SK-N-SH (cell line): Measurements from ENCODE around the gene SLC35A3. TPM values are rescaled to one million over a fixed set of nuclear protein-coding genes. Genes with fewer than 3 reads are reported as not detected.

Experiments used
- CTCF ChIA-PET: fragments of 300-600, 350-600 bp; formaldehyde crosslinking; extraction: SDS; loops from one replicate; lab custom pipeline; 2021; lab: Yijun Ruan, JAX
- POLR2A ChIA-PET: fragments of 350-600 bp; sonication (Branson Sonifier 250); formaldehyde crosslinking; extraction: SDS; loops from one replicate; lab custom pipeline; 2020; ENCODE audit warnings: antibody characterized with exemption, inconsistent platforms; lab: Yijun Ruan, JAX
- DNase-seq: peaks from one replicate; pipeline ENCODE4 v3.0.0; 2012
- H2AFZ ChIP-seq: fragments of 200-600 bp; sonication (generic); 2 replicates; pipeline ENCODE4 v1.8.1; 2016; ENCODE audit warnings: antibody characterized with exemption, mild to moderate bottlenecking, low read depth
- H3F3A ChIP-seq: fragments of 200-600 bp; sonication (generic); replicated peaks from 2 replicates; pipeline ENCODE3; 2016; ENCODE audit warnings: antibody characterized with exemption, mild to moderate bottlenecking; ENCODE audit not compliant: insufficient read depth
- H3K27ac ChIP-seq, 2 experiments: fragments of 200-500 bp in 1 of 2; fragments of 200-600 bp in 1 of 2; sonication (Bioruptor generic) in 1 of 2; sonication (generic), shearing (Covaris generic) in 1 of 2; 2 replicates each; pipeline versions ENCODE4 v1.5.1 to v1.6.1; 2014 to 2016; ENCODE audit warnings: low read depth in 2 of 2, inconsistent platforms in 1 of 2, low read length in 1 of 2, mild to moderate bottlenecking in 1 of 2, mixed read lengths in 1 of 2
- H3K27me3 ChIP-seq: fragments of 200-600 bp; sonication (generic), shearing (Covaris generic); 2 replicates; pipeline ENCODE4 v1.6.1; 2016; ENCODE audit warnings: mixed run types; ENCODE audit not compliant: insufficient read depth
- H3K36me3 ChIP-seq, 2 experiments: fragments of 200-500 bp in 1 of 2; fragments of 200-600 bp in 1 of 2; sonication (Bioruptor generic) in 1 of 2; sonication (generic) in 1 of 2; replicated peaks in 1 of 2; 2 replicates each; pipeline versions ENCODE3 to v1.5.1; 2014 to 2016; ENCODE audit warnings: low read length in 1 of 2, mild to moderate bottlenecking in 1 of 2; ENCODE audit not compliant: insufficient read depth in 2 of 2, control insufficient read depth in 1 of 2
- H3K4me1 ChIP-seq, 2 experiments: fragments of 200-500 bp in 1 of 2; fragments of 200-600 bp in 1 of 2; sonication (Bioruptor generic) in 1 of 2; sonication (generic), shearing (Covaris generic) in 1 of 2; 2 replicates each; pipeline versions ENCODE4 v1.5.1 to v1.6.1; 2014 to 2016; ENCODE audit warnings: low read depth in 1 of 2, low read length in 1 of 2, mixed run types in 1 of 2; ENCODE audit not compliant: insufficient read depth in 2 of 2, control insufficient read depth in 1 of 2
- H3K4me2 ChIP-seq: fragments of 200-600 bp; sonication (generic), shearing (Covaris generic); 2 replicates; pipeline ENCODE4 v1.6.1; 2017; ENCODE audit warnings: mixed run types
- H3K4me3 ChIP-seq, 2 experiments: fragments of 200-500 bp in 1 of 2; fragments of 200-600 bp in 1 of 2; sonication (Bioruptor generic) in 1 of 2; sonication (generic), shearing (Covaris generic) in 1 of 2; 2 replicates each; pipeline versions ENCODE4 v1.5.1 to v1.8.1; 2014 to 2016; ENCODE audit warnings: low read depth in 2 of 2, inconsistent platforms in 1 of 2, low read length in 1 of 2, mild to moderate bottlenecking in 1 of 2, mixed read lengths in 1 of 2, moderate library complexity in 1 of 2
- H3K79me2 ChIP-seq: fragments of 200-600 bp; sonication (generic); 2 replicates; pipeline ENCODE4 v1.8.1; 2017; ENCODE audit warnings: mild to moderate bottlenecking; ENCODE audit not compliant: insufficient read depth
- H3K9ac ChIP-seq: fragments of 200-600 bp; sonication (generic); 2 replicates; pipeline ENCODE4 v1.6.1; 2017; ENCODE audit warnings: mixed run types
- H3K9me2 ChIP-seq: fragments of 200-600 bp; sonication (generic); 2 replicates; pipeline ENCODE4 v1.6.1; 2017; ENCODE audit warnings: mixed run types
- H3K9me3 ChIP-seq: fragments of 200-600 bp; sonication (generic); 2 replicates; pipeline ENCODE4 v1.6.1; 2017; ENCODE audit warnings: mixed run types, mild to moderate bottlenecking, moderate library complexity
- H4K20me1 ChIP-seq: fragments of 200-600 bp; sonication (generic); 2 replicates; pipeline ENCODE4 v1.6.1; 2017; ENCODE audit warnings: mild to moderate bottlenecking, mixed run types; ENCODE audit not compliant: insufficient read depth
- EZH2phosphoT487 ChIP-seq: fragments of 200-600 bp; sonication (generic); IDR thresholded peaks from 2 replicates; pipeline ENCODE4 v1.6.1; 2017; ENCODE audit warnings: low read depth, mixed run types, mild to moderate bottlenecking, antibody characterized with exemption, moderate library complexity, borderline replicate concordance
- FOSL2 ChIP-seq: IDR thresholded peaks from 2 replicates; pipeline ENCODE4 v1.4.0; 2012; ENCODE audit warnings: low read depth, mild to moderate bottlenecking, moderate library complexity, borderline replicate concordance
- FOXJ3 ChIP-seq: sonication (generic); formaldehyde crosslinking; IDR thresholded peaks from 2 replicates; pipeline ENCODE4 v1.5.1; 2020; ENCODE audit warnings: mild to moderate bottlenecking, missing genetic modification reagents
- FOXM1 ChIP-seq: IDR thresholded peaks from 2 replicates; pipeline ENCODE4 v1.4.0; 2012; ENCODE audit warnings: low read depth, mild to moderate bottlenecking
- GABPA ChIP-seq: IDR thresholded peaks from 2 replicates; pipeline ENCODE4 v1.4.0; 2012; ENCODE audit warnings: low read depth, mild to moderate bottlenecking
- GATA2 ChIP-seq: sonication (generic); formaldehyde crosslinking; IDR thresholded peaks from 2 replicates; pipeline ENCODE4 v1.5.0; 2020; ENCODE audit warnings: mild to moderate bottlenecking, missing genetic modification reagents
- MEF2A ChIP-seq: IDR thresholded peaks from 2 replicates; pipeline ENCODE4 v1.4.0; 2012; ENCODE audit warnings: low read depth, borderline replicate concordance
- NRF1 ChIP-seq: IDR thresholded peaks from 2 replicates; pipeline ENCODE4 v1.6.1; 2012; ENCODE audit warnings: low read depth, mild to moderate bottlenecking, low read length
- RAD21 ChIP-seq: IDR thresholded peaks from 2 replicates; pipeline ENCODE4 v1.6.1; 2012; ENCODE audit warnings: mild to moderate bottlenecking, low read length
- RFX5 ChIP-seq: IDR thresholded peaks from 2 replicates; pipeline ENCODE4 v1.6.1; 2012; ENCODE audit warnings: mild to moderate bottlenecking, improper control_type of control experiment, low read length
- TAF1 ChIP-seq: IDR thresholded peaks from 2 replicates; pipeline ENCODE4 v1.6.1; 2012; ENCODE audit warnings: low read depth, mild to moderate bottlenecking, low read length, moderate library complexity, borderline replicate concordance
- TCF12 ChIP-seq: IDR thresholded peaks from 2 replicates; pipeline ENCODE4 v1.4.0; 2012
- TEAD4 ChIP-seq: IDR thresholded peaks from 2 replicates; pipeline ENCODE4 v1.4.0; 2012; ENCODE audit warnings: mild to moderate bottlenecking, borderline replicate concordance; ENCODE audit not compliant: insufficient read depth
- USF1 ChIP-seq: IDR thresholded peaks from 2 replicates; pipeline ENCODE4 v1.4.0; 2012; ENCODE audit warnings: low read depth, borderline replicate concordance
- ZBTB33 ChIP-seq: IDR thresholded peaks from 2 replicates; pipeline ENCODE4 v1.4.0; 2012; ENCODE audit warnings: low read depth, borderline replicate concordance
- WGBS: methylation state at CpG from one replicate; pipeline ENCODE4 v1.1.6; 2017; ENCODE audit warnings: low lambda C conversion rate; 5-methylcytosine and 5-hydroxymethylcytosine counted together
- polyA plus RNA-seq, 3 experiments: library from polyadenylated mRNA; depleted of rRNA; stranded (reverse); fragments of >200 nt; gene quantifications; 2 replicates each; pipeline ENCODE4 v1.2.3, GENCODE V29; 2012

Gene SLC35A3
- polyA plus RNA-seq, 1 of the 3 experiments (the other 2 are of a cell fraction): 5.7 TPM

GRCh38 chr1:99950486-99950885, 19.3 kb upstream of the SLC35A3 start:
- no peaks in the 10 kb centered on the region for H3K9me2 ChIP-seq
- H3K4me2 ChIP-seq: no peak overlapping the region
- no peaks in the 10 kb centered on the region for H3K27me3 ChIP-seq
- no peaks in the 10 kb centered on the region for H3K4me1 ChIP-seq
- no peak overlapping the region for H3K27ac ChIP-seq
- H3K79me2 ChIP-seq: no peaks in the 10 kb centered on the region
- no peaks in the 10 kb centered on the region for H4K20me1 ChIP-seq
- no peak for TF ChIP-seq GABPA
- no peak for TF ChIP-seq TEAD4
- no peak for TF ChIP-seq RAD21
- no peak for TF ChIP-seq EZH2phosphoT487
- no peak for TF ChIP-seq TCF12
- no peak for TF ChIP-seq TAF1
- no peak for TF ChIP-seq NRF1
- CTCF ChIA-PET: no interaction called here
- no peaks in the 10 kb centered on the region for H3K36me3 ChIP-seq
- POLR2A ChIA-PET: no interaction called here
- H3F3A ChIP-seq: no peaks in the 10 kb centered on the region
- whole genome bisulfite sequencing: 93% methylated on average over 3 of the region's 3 CpGs
- no peak overlapping the region for H3K4me3 ChIP-seq
- no peaks in the 10 kb centered on the region for H3K9me3 ChIP-seq
- no peak for DNase-seq
- no peak overlapping the region for H2AFZ ChIP-seq
- H3K9ac ChIP-seq: no peak overlapping the region

- no peaks in the 10 kb centered on the region for H3K9me3 ChIP-seq
- H3K4me2 ChIP-seq: no peak overlapping the region
- no peak for TF ChIP-seq EZH2phosphoT487
- TF ChIP-seq USF1: no peak
- TF ChIP-seq GATA2 (CRISPR knock-in tag): no peak
- TF ChIP-seq RFX5: no peak
- no peak for TF ChIP-seq FOXJ3 (CRISPR knock-in tag)
- no peaks in the 10 kb centered on the region for H3K4me1 ChIP-seq
- no peak overlapping the region for H3K4me3 ChIP-seq
- H3K27me3 ChIP-seq: no peaks in the 10 kb centered on the region
- no peaks in the 10 kb centered on the region for H4K20me1 ChIP-seq
- no peaks in the 10 kb centered on the region for H3K36me3 ChIP-seq
- no peaks in the 10 kb centered on the region for H3K79me2 ChIP-seq
- ChIA-PET CTCF (no interaction called here), POLR2A (no interaction called here)
- no peaks in the 10 kb centered on the region for H3K9me2 ChIP-seq
- H3K9ac ChIP-seq: no peak overlapping the region
- H3K27ac ChIP-seq: no peak overlapping the region
- WGBS: 53% methylated on average over 1 of the region's 1 CpG
- peaks cover 6% of the 10 kb centered on the region for H3F3A ChIP-seq
- H2AFZ ChIP-seq: no peak overlapping the region
- no peak for DNase-seq
Observed at GRCh38 chr1:99952522-99952921, 17.3 kb upstream of the SLC35A3 start.

- no peaks in the 10 kb centered on the region for H4K20me1 ChIP-seq
- no peaks in the 10 kb centered on the region for H3K9me2 ChIP-seq
- no peak overlapping the region for H2AFZ ChIP-seq
- H3F3A ChIP-seq: peaks cover 6% of the 10 kb centered on the region
- CTCF ChIA-PET: no interaction called here
- H3K27me3 ChIP-seq: no peaks in the 10 kb centered on the region
- DNase-seq: no peak
- no peak overlapping the region for H3K27ac ChIP-seq
- no peaks in the 10 kb centered on the region for H3K4me1 ChIP-seq
- no peak overlapping the region for H3K4me3 ChIP-seq
- POLR2A ChIA-PET: no interaction called here
- no peaks in the 10 kb centered on the region for H3K36me3 ChIP-seq
- no peak overlapping the region for H3K4me2 ChIP-seq
- TF ChIP-seq FOXM1 (no peak), FOXJ3 (CRISPR knock-in tag) (no peak), FOSL2 (no peak), MEF2A (no peak), TCF12 (no peak), ZBTB33 (no peak), TAF1 (no peak)
- 74% methylated on average over 3 of the region's 3 CpGs for WGBS
- H3K9me3 ChIP-seq: no peaks in the 10 kb centered on the region
- H3K79me2 ChIP-seq: no peaks in the 10 kb centered on the region
- H3K9ac ChIP-seq: no peak overlapping the region
Observed at GRCh38 chr1:99955375-99955774, 14.4 kb upstream of the SLC35A3 start.
